ENCODE results near the gene TAB2.
"Not testable (repeated sequence)": the region's sequence is repeated elsewhere in the genome, so short reads cannot be mapped to it uniquely, and the experiment has no call there.

The TAB2 gene

GRCh38 chr6:149347067-149347466 is 29.6 kb downstream of the TAB2 start:
- ATAC-seq: peak; percentile 61; the same call in 2 of the 3 replicates
- TF ChIP-seq PATZ1 (CRISPR knock-in tag; IDR thresholded peaks at IDR 0.05; ENCODE audit: borderline replicate concordance) (no peak), ISL1 (CRISPR knock-in tag; IDR thresholded peaks at IDR 0.05) (0 out of 2 replicates have a peak, but pooled peaks have one; percentile 19), TOX (CRISPR knock-in tag; IDR thresholded peaks at IDR 0.05; ENCODE audit: borderline replicate concordance) (peak; percentile 66; the same call in 1 of the 2 replicates), ZFP3 (CRISPR knock-in tag; IDR thresholded peaks at IDR 0.05) (no peak)

GRCh38 chr6:149349279-149349678 is 31.8 kb downstream of the TAB2 start:
- not testable (repeated sequence) for ATAC-seq

- no peak for TF ChIP-seq ZFP30 (CRISPR knock-in tag; IDR thresholded peaks at IDR 0.05)
- no peak for ATAC-seq
Observed at GRCh38 chr6:149354009-149354408, 36.5 kb downstream of the TAB2 start.

- TF ChIP-seq ISL1 (CRISPR knock-in tag; IDR thresholded peaks at IDR 0.05): no peak
- TF ChIP-seq CSRNP3 (CRISPR knock-in tag; IDR thresholded peaks at IDR 0.05): no peak
- no peak for TF ChIP-seq SNAI2 (CRISPR knock-in tag; IDR thresholded peaks at IDR 0.05)
- TF ChIP-seq CSDC2 (CRISPR knock-in tag; IDR thresholded peaks at IDR 0.05): no peak
- no peak for TF ChIP-seq RARB (CRISPR knock-in tag; IDR thresholded peaks at IDR 0.05)
- no peak for TF ChIP-seq ZFP3 (CRISPR knock-in tag; IDR thresholded peaks at IDR 0.05)
- no peak for TF ChIP-seq PATZ1 (CRISPR knock-in tag; IDR thresholded peaks at IDR 0.05; ENCODE audit: borderline replicate concordance)
- no peak for TF ChIP-seq BACH2 (CRISPR knock-in tag; IDR thresholded peaks at IDR 0.05; ENCODE audit: borderline replicate concordance)
- no peak for TF ChIP-seq OSR1 (CRISPR knock-in tag; IDR thresholded peaks at IDR 0.05)
- TF ChIP-seq ZFP30 (CRISPR knock-in tag; IDR thresholded peaks at IDR 0.05): no peak
- TF ChIP-seq PPARA (CRISPR knock-in tag; IDR thresholded peaks at IDR 0.05; ENCODE audit: borderline replicate concordance): no peak
- TF ChIP-seq TOX (CRISPR knock-in tag; IDR thresholded peaks at IDR 0.05; ENCODE audit: borderline replicate concordance): no peak
- no peak for TF ChIP-seq TSHZ2 (CRISPR knock-in tag; IDR thresholded peaks at IDR 0.05)
- no peak for TF ChIP-seq ZNF8 (CRISPR knock-in tag; IDR thresholded peaks at IDR 0.05)
- ATAC-seq: no peak
Observed at GRCh38 chr6:149356081-149356750, 38.7 kb downstream of the TAB2 start.

GRCh38 chr6:149357726-149358538 is 40.4 kb downstream of the TAB2 start:
- peak; percentile 30; the same call in 1 of the 3 replicates for ATAC-seq
- TF ChIP-seq OSR1 (CRISPR knock-in tag; IDR thresholded peaks at IDR 0.05) (no peak), ZNF70 (CRISPR knock-in tag; IDR thresholded peaks at IDR 0.05) (no peak), ZNF565 (CRISPR knock-in tag; conservative IDR thresholded peaks at IDR 0.05; ENCODE audit: low read depth) (no peak), ESRRG (CRISPR knock-in tag; IDR thresholded peaks at IDR 0.05) (no peak), CREB5 (CRISPR knock-in tag; IDR thresholded peaks at IDR 0.05; ENCODE audit: low read depth) (no peak), PPARA (CRISPR knock-in tag; IDR thresholded peaks at IDR 0.05; ENCODE audit: borderline replicate concordance) (no peak), TCF4 (CRISPR knock-in tag; IDR thresholded peaks at IDR 0.05; ENCODE audit: borderline replicate concordance) (no peak), CSRNP3 (CRISPR knock-in tag; IDR thresholded peaks at IDR 0.05) (no peak)

Measured in SK-N-SH treated with all-trans-retinoic acid at 6 μM for 48 hours (cell line).